Bronchial epithelial cell (primary cell): ENCODE measurements around the gene SLC4A9. TPM values are rescaled to one million over a fixed set of nuclear protein-coding genes. Genes with fewer than 3 reads are reported as not detected.
"Not testable (repeated sequence)": the region's sequence is repeated elsewhere in the genome, so short reads cannot be mapped to it uniquely, and the experiment has no call there.

Experiments used
- DNase-seq: peaks from one replicate; pipeline ENCODE4 v3.0.0-alpha.2; 2010; ENCODE audit warnings: low read depth
- FAIRE-seq: peaks from 2 replicates; lab custom pipeline; 2011; peaks lifted over from hg19 to GRCh38; lab: Jason Lieb, UNC
- H3K27me3 ChIP-seq: 2 replicates; pipeline ENCODE4 v1.5.1; 2011; ENCODE audit warnings: low read length; ENCODE audit not compliant: control insufficient read depth, insufficient read depth
- H3K36me3 ChIP-seq: 2 replicates; pipeline ENCODE4 v1.5.1; 2011; ENCODE audit warnings: low read length; ENCODE audit not compliant: control insufficient read depth, insufficient read depth
- H3K4me3 ChIP-seq: 2 replicates; pipeline ENCODE4 v1.5.1; 2011; ENCODE audit warnings: mild to moderate bottlenecking, low read depth, low read length, control low read depth
- total RNA-seq: library from RNA; depleted of rRNA; stranded (reverse); fragments of >200 nt; gene quantifications from 2 replicates; pipeline ENCODE4 v1.2.1, GENCODE V29; 2014
- TF ChIP-seq, protein P1 (sequence below): IDR thresholded peaks from 2 replicates; pipeline ENCODE4 v1.5.1; 2011; ENCODE audit warnings: mild to moderate bottlenecking, moderate library complexity, low read length, control low read depth, inconsistent platforms; ENCODE audit not compliant: insufficient read depth, severe bottlenecking

Gene SLC4A9
- total RNA-seq, 1 donor from 2014 or later, result not detected

DNA sequence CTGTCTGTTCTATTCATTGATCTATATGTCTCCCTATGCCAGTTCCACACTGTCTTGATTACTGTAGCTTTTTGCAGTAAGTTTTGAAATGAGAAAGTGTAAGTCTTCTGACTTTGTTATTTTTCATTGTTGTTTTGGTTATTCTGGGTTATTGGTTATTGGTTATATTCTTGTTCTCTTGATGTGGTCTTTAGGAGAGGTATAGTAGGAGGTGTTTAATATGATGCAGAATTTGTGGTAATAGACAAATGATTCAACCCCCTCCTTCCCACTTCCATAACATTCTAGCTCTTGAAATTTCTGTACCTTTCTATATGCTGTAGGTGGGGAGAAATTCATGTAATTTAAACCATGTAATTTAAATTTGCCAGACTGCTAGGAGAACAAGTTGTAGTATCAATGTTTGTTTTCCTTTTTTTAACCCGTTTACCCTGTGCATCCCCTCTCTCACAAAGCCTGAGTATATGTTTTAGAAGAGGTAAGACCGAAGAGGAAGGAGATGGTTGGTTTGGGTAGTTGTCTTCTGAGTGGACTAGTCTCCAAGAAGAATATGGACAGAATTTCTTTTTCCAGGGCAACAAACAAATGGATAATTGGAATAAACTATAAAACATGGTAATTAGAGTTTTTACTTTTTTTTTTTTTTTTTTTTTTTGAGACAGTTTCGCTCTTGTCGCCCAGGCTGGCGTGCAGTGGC is 60.8 kb downstream of the SLC4A9 start:
- no peak for DNase-seq
- Histone ChIP-seq H3K27me3 (no peaks in the 10 kb centered on the region), H3K36me3 (no peaks in the 10 kb centered on the region), H3K4me3 (no peak overlapping the region)
- TF ChIP-seq, protein P1, sequence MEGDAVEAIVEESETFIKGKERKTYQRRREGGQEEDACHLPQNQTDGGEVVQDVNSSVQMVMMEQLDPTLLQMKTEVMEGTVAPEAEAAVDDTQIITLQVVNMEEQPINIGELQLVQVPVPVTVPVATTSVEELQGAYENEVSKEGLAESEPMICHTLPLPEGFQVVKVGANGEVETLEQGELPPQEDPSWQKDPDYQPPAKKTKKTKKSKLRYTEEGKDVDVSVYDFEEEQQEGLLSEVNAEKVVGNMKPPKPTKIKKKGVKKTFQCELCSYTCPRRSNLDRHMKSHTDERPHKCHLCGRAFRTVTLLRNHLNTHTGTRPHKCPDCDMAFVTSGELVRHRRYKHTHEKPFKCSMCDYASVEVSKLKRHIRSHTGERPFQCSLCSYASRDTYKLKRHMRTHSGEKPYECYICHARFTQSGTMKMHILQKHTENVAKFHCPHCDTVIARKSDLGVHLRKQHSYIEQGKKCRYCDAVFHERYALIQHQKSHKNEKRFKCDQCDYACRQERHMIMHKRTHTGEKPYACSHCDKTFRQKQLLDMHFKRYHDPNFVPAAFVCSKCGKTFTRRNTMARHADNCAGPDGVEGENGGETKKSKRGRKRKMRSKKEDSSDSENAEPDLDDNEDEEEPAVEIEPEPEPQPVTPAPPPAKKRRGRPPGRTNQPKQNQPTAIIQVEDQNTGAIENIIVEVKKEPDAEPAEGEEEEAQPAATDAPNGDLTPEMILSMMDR, result no peak
- no peak for FAIRE-seq

DNA sequence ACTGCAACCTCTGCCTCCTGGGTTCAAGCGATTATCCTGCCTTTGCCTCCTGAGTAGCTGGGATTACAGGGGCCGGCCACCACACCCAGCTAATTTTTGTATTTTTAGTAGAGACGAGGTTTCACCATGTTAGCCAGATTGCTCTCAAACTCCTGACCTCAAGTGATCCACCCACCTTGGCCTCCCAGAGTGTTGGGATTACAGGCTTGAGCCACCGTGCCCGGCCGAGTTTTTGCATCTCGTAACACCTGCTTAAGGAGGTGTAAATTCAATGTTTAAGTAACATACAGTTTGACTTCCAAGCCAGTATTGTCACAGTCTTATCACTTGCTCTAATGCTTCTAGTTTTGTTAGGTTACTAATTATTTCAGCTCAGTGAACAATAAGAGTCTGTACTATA is 61.4 kb downstream of the SLC4A9 start:
- FAIRE-seq, DNase-seq, H3K4me3 ChIP-seq, H3K36me3 ChIP-seq, H3K27me3 ChIP-seq: not testable (repeated sequence)

DNA sequence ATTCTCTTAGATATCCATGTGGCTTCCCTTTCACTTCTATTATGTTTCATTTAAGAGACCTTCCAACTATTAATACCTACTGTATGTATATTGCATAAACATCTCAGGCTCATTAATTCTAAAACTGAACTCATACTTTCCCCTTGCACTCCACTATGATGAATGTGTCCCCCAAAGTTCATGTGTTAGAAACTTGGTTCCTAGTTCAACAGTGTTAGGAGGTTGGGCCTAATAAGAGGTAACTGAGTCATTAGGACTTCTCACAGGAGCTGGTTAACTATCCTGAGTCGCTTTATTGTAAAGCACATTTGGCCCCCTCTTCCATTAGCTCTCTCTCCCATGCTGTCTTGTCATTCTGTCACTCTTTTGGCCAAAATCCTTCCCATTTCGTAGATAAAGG is 63.6 kb downstream of the SLC4A9 start:
- Histone ChIP-seq H3K4me3 (no peak overlapping the region), H3K36me3 (no peaks in the 10 kb centered on the region), H3K27me3 (no peaks in the 10 kb centered on the region)
- FAIRE-seq (no peak), DNase-seq (no peak)
- TF ChIP-seq, protein P1, result no peak

DNA sequence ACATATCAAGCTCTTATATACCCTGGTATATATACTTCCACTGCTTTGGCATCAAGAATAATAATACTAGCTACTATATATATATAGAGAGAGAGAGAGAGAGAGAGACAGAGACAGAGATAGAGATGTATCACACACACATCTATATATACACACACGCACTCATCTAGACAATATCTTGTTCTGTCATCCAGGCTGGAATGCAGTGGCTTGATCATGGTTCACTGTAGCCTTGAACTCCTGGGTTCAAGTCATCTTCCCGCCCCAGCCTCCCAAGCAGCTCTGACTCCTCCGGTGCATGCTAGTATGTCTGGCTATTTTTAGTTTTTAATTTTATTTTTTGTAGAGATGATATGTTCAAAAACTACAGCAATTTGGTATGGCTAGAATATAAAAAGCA is 64.1 kb downstream of the SLC4A9 start:
- Histone ChIP-seq H3K27me3 (no peaks in the 10 kb centered on the region), H3K36me3 (no peaks in the 10 kb centered on the region), H3K4me3 (no peak overlapping the region)
- no peak for FAIRE-seq
- TF ChIP-seq, protein P1, result no peak
- DNase-seq, result no peak

Other genes starting within 250 kb of the SLC4A9 start
- gene PURA, start 246.1 kb upstream of the SLC4A9 start, total RNA-seq, result 6.6 and 12.3 TPM in 2 replicates
- gene IGIP, start 234.3 kb upstream of the SLC4A9 start, total RNA-seq, result 5.3 and 5.9 TPM in 2 replicates
- 22.4 and 25.5 TPM in 2 replicates for gene CYSTM1, start 185.0 kb upstream of the SLC4A9 start, total RNA-seq
- gene PFDN1, start 57.1 kb upstream of the SLC4A9 start, total RNA-seq, result 34.5 and 38.1 TPM in 2 replicates
- gene HBEGF, start 13.6 kb upstream of the SLC4A9 start, total RNA-seq, result 23.8 and 76.6 TPM in 2 replicates
- gene ANKHD1, start 41.6 kb downstream of the SLC4A9 start, total RNA-seq, result 77.1 and 85.8 TPM in 2 replicates
- gene EIF4EBP3, start 187.5 kb downstream of the SLC4A9 start, total RNA-seq, result 2.6 and 3.2 TPM in 2 replicates
- gene SRA1, start 197.3 kb downstream of the SLC4A9 start, total RNA-seq, result 39.8 and 48.5 TPM in 2 replicates
- gene APBB3, start 204.4 kb downstream of the SLC4A9 start, total RNA-seq, result 6.3 and 8.1 TPM in 2 replicates
- gene SLC35A4, start 204.6 kb downstream of the SLC4A9 start, total RNA-seq, result 13.2 and 21.4 TPM in 2 replicates